HG02870 (cell line): ENCODE measurements around the gene ARVCF.

Source experiments
- ATAC-seq: cut with Tn5 transposase; IDR thresholded peaks from one replicate; pipeline ENCODE4 v1.9.1; 2021; ENCODE audit warnings: mild to moderate bottlenecking, moderate library complexity; ENCODE audit not compliant: unreplicated experiment

Gene ARVCF

DNA sequence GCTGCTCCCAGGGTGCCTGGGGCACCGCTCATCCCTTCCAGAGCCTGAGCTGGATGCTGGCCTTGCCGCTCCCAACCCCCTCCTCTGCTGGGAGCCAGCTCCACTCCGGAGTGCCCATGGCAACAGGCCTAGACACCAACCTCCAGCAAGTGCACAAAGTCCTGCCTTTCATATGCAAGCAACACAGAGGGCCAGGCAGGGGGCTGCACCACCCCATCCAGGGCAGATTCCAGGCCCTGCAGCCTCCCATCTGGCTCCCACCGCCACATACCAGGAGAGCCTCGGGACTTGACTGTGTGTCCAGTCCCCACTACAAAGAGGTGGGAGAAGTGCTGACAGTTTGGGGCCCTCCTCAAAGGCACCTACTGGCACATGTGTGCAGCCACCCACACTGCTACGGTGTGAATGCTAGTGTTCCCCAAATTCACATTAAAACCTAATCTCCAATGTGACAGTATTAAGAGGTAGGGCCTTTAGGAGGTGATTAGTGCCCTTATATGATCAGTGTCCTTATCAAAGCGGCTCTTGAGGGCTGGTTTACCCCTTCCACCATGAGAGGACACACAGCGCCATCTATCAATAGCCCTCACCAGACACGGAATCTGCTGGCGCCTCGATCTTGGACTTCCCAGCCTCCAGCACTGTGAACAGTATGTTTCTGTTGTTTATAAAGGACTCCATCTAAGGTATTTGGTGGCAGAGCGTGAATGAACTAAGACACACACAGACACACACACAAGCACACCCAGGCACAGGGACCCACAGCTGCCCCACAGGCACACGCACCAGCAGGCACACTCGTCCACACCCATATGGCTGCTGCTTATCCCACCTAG lies 16.2 kb downstream of the ARVCF start:
- no peak for ATAC-seq

DNA sequence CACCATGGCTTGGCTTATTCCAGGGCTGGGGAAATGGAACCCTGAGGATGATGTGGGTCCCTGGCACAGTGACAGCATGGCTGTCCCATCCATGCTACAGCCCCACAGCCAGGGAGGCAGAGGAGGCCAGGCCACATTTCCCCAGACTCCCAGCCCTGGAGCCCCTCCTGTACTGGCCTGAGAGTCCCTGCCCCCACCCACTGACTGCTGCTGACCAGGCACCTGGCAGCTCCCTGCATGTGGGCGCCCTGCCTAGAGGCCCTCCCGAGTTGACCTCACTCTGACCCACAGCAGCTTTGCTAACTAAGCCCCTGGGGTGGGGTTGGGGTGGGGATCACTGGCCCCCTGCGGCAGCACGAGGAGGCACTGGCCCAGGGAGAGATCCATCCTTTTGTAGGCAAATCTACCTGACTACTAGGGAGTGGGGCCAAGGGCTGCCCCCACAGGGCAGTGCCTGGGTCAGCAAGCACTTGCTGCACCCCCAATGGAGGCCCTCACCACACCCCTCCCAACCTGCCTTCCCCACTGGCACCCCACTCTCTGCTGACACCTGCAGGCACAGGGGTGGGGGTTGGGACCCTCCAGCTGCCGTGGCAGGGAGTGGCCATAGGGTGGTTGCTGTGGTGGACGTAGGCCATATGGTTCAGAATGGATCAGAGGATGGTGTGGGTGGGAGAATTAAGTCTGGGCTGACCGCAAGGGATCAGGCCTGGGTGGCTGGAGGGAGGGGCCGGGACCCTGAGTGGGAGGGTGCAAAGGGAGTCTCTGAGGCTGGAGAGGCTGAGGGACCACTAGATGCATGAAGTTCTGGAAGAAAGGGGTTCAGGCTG lies 17.4 kb downstream of the ARVCF start:
- no peak for ATAC-seq

DNA sequence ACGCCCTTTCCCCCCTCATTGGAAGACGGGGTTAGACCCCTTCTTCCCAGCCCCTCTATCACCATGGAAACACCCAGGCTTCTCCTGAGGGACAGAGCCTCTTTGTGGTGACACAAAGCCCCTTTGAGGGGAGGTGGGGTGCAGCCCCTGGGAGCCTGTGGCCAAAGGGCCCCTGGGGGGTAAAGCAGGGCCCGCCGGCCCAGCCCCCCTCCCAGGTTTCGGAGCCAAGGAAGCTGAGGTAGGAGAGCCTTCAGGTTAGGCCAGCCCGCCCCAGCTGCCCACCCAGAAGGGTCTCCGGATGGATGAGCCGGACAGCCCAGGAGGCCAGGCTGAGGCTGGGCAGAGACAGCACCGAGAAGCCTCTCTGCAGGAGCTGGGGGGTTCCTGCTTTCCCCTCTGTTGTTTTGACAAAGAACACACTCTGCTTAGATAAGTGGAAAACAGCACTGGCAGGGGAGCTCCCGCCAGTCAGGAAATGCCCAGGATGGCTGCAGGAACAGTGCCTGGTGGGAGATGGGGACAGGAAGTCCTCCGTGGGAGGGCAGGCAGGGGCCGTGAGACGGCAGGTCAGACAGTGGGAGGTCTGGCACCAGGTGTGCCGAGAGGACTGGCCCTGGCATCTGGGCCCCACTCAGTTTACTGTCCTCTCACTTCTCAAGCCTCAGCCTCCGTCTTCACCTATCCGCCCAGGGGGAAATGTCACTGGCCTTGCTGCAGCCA lies 18.2 kb downstream of the ARVCF start:
- no peak for ATAC-seq

DNA sequence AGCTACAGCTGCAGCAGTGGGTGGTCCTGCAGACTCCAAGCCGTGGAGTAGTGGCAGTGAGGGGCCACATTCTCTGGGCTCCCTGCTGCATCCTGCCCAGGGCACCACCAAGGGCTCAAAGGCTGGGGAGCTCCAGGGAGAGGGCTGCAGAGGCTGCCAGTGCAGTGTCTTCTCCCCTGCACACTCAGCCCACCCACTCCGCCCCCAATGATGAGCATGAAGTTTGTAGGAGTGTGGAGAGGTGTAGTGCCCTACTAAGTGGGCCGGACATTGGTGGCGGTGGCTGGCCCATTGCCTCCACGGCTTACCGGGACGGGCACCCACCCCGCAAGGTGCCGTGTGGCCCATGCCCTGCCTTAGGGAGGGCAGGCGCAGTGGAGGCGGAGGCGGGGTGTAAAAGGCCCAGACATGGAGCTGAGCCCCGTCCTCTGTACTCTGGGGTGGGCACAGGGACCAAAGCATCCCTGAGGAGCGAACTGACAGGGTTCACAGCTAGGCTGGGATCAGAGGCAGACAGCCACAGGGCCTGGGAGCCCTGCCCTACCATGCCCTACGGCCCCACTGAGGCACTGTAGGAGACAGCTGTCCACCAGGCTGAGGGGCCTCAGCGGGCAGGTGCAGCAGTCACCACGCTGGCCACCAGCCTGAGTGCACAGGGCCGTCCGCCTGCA lies 18.9 kb downstream of the ARVCF start:
- ATAC-seq = no peak

DNA sequence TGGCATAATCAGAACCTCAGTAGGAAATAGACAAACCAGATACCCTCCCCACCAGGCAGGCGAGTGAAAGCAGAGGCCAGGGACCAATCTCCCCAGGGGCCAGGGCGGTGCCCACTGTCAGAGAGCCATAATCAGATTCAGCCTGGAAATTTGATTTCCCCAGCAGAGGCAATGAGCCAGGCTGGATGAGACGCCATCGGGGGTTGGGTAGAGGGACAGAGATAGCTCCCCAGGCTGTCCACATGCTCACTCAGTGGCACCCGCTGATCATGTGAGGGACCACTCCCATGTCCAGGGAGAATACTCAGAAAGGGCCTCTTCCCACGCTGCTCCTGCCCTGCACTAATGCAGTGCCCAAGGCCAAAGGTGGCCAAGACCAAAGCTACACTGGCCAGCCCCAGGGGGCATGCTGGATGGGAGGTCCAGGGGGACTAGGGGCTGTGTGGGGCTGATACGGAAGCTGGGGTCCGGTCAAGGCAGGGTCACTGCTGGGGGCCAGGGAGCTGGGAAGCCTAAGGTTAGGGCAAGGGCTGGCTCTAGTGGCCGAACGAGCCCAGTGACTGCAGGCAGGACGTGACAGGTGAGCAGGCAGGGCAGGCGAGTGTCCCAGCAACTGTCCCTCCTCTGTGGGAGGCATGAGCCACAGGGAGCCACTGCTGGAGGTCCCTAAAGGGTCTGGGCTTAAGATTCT lies 19.8 kb downstream of the ARVCF start:
- ATAC-seq = no peak

DNA sequence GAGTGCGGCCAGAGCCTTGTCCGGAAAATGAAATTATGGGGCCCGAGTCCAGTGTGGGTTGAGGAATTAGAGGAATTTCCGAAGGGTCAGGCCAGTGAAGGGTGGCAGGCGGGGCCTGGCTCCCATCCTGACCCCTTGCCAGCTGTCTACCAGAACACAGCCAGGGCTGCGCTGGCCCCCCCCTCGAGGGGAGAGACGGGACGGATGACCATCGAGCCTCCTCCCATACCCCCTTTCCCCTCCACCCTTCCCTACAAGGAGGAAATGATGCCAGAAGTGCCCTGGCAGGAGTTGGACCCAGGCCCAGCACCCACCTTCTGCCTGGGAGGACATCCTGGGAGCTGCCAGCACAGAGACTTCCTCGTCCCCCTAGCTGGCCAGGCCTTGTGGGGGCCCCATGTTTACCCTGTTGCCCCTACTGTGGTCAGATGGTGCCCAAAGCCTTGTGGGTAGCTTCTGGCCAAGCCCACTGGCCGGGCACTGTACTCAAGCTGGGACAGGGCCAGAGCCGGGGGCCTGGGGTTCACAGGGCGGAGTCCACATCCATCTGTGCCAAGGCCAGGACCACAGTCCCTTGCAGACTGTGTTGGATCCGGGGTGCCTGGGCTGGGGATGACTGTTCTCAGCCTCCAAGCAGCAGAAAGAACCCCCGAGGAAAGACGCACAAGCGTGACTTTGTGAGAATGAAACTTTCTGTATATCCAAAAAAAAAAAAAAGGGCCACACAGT lies 20.8 kb downstream of the ARVCF start:
- no peak for ATAC-seq

DNA sequence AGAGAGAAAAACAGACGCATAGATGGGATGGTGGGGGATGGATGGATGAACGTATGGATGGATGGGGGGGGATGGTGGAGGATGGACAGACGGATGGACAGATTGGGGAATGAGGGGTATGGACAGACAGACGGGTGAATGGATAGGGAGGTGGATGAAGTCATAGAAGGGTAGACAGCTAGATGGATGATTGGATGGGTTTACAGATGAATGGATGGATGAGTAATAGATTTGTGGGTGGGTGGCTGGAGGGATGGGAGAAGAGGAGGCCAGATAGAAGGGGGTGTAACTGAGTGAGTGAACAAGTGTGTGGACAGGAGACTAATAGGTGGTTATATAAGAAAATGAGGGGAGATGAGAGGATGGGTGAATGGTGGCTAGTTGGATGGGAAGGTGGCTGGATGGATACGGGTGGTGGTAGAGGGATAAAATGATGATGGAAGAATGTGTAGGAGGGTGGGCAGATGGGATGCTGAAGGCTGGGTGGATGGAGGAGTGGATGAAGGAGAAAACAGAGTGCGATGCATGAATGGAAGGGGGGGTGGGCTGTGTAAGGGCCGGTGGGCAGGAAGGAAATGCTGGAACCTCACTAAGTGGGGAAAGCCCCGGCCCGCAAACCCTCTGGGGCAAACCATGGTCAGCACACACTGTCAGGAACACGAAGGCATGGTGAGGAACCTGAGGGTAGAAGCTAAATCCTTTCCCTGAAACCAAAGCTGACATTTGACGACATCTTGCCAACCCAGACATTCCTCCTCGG lies 21.6 kb downstream of the ARVCF start:
- ATAC-seq = no peak

DNA sequence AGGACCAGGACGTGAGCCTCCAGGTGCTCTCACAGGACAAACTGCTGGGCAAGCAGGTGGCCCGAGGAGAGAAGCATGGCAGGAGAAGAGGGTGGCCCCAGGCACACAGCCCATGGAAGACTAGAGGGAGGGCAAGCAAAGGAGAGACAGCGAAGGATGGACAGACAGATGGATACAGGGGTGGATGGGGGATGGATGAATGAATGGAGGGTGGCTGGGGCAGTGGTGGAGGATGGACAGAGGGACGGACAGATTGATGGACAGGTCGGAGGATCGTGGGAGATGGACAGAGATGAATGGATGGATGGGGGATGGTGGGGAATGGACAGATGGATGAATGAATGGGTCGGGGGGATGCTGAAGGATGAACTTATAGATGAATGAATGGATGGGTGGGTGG lies 22.7 kb downstream of the ARVCF start:
- ATAC-seq = no peak

DNA sequence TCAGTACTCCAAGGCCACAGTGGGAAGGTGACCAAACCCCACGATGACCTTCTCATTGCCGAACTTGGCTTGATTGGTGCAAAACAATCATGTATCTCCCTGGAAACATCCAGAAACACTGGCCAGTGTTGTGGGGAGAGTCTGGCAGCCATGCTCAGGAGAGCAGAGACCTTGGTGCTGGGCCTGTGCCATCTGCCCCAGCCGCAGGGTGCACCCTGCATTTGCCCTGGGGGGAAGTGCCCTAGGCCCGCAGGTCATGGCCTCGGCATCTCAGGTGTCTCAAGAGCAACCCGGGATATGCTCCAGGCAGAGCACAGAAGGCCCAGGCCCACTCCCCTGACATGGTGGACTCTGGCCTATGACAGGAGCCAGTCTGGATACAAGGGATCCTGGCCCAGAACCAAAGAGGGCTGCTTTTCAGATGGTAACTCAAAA lies 23.7 kb downstream of the ARVCF start:
- ATAC-seq = no peak

DNA sequence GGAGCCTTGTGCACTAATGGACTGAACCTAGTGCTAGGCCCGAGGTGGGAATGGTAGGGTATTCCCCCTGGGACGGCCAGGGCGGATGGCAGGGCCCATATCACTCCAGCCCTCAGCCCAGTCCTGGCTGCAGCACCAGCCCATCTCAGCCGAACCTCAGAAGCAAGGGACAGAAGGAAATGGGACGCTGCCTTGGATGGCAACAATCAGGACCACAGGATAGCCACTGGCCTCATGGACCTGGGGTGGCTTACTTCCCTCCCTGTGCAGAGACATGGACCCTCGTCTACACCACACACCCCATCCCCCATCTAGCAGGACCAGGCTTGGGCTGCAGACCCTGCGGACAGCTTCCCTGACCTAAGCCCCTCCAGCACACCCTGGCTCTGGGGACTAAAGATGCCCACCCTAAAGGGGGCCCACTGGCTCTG lies 24.1 kb downstream of the ARVCF start:
- ATAC-seq = no peak

DNA sequence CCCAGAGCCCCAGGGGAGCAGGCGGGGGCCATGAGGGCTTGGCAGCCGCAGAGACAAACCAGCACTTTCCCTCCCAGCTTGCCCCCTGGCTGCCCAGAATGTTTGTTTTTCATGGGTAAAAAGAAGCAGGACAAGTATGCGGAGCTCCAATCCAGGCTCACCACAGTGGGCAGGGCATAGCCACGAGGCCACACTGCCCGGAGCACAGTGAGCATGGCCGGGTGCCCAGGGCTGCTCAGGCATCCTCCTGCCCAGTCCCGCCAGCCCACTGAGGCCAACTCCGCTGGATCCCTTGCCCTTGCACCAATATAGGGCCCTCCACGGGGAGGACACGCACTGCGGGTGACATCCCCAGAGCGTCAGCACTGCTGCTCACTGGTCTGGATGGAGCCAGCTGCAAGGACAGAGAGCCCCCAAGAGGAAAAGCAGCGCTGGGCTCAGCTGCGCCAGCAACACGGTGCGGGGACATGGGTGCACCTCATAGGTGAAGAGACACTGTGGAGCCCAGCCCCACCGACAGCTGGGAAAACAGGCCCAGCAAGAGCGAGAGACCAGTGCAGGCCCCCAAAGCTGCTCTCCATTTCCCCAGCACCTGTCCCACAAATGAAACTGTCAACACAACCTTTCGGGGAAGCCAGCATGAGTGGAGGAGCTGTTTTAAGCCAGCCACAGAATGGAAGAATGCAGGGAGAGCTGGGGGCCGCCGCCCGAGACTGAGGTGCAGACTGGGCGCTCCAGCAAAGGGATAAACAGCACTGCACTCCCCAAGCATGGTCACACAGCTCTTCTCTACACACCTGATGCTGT lies 24.8 kb downstream of the ARVCF start:
- no peak for ATAC-seq

DNA sequence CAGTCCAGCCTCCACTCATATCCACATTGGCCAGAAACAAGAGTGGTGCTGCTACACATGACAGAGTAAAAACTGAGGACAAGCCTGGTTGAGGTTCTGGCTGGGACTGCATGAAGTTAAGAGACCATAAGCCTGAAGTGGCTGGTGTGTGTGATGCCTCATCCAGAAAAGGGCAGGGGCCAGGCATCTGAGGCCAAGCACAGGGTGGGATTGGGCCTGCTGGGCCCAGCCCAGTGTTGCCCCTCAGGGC lies 25.3 kb downstream of the ARVCF start:
- ATAC-seq = no peak

DNA sequence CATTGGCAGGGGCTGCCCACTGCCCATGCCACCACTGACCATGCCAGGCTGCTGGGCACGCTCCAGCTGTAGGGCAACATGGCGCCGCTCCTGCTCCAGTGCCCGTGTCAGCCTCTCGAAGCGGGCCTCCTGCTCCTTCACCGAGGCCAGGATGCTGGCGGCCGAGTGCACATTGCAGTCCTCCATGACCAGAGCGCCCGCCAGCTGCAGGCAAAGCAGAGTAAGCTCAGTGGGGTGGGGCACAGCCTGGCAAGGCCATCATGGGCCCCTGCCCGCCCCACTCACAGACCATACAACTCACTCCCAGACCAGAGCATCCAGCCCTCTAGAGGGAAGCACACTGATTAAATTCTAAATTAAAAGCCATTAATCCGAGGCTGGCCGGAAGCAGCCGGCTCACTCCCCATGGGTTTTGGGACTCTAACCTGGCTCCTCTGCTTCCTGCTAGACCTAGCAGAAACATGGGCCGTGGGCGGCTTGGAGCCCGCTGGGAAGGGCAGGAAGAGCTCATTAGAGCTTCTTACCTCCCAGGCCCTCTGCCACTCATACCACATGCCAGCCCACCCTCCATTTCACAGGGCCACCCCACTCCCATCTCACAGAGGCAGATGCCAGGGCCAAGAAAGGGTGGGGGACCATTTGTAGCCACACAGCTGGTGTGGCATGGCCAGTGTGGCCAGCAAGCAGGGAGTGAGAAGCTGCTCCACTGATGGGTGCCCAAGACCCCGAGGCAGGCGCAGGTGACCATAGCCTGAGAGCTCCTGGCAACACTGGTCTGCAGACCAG lies 25.8 kb downstream of the ARVCF start:
- ATAC-seq = no peak

DNA sequence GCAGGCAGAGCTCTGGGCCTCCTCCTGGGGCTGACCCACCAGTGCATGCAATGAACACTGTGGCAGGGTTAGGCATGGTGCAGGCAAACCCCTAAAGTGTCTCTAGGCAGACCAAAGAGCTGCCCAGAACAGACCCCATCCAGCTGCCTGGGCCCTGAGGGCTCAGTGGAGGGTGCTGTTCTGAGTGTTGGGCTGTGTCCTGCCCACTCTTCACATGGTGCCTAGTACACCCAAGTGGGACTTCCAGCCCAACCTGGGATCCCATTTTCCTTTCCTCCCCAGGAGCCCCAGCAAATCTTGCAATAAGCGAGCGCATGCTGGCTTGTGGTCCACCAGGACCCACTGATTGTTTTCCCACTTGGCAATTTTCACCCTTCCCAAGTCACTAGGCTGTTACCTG lies 26.4 kb downstream of the ARVCF start:
- no peak for ATAC-seq

DNA sequence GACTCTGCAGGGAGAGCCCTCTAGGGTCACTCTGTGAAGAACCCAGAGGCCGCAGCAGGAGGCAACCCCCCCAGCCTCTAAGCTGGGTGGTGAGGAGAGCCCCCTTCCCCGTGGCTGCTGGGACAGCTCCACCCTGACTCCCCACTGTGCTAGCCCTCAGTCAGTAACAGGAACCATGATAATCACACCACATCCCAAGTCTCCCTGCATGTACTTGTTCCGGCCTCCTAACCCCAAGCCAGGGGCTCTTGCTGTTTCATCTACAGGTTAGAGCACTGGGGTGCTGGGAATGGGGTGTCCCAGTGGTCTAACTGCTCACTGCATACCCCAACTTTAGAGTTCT lies 26.9 kb downstream of the ARVCF start:
- ATAC-seq = no peak

DNA sequence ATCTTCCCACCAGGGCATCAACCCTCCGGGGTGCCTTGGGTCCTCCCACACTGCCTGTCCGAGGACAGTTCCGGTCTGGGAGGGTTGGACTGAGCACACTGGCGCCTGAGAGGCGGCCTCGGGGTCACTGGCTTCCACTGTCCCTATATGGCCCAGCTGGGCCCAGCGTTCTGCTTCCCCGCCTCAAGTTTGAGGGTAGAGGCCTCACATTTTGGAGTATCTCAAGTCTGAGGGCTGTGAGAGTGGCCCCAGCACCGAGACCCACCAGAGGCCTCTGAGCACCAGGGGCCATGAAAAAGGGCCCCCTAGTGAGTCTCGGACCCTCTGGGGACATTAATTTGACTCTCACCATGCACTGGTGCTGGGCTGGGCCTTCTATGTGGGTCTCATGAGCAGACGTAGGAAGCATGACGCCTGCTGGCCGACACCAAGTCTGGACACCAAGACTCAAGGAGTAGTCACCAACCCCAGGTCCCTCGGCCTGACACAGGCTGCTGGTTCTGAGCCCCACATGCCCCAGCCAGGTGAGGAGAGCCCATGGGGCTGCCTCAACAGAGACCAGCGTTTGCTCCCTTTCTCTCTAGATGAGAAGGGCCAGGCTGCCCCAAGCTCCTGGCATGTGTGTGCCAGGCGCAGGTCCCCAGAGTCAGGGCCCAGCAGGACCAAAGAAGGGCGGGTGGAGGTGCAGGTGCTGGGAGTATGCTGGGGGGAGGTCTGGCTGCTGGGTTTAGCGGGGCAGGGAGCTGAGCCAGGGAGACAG lies 27.5 kb downstream of the ARVCF start:
- ATAC-seq = no peak

DNA sequence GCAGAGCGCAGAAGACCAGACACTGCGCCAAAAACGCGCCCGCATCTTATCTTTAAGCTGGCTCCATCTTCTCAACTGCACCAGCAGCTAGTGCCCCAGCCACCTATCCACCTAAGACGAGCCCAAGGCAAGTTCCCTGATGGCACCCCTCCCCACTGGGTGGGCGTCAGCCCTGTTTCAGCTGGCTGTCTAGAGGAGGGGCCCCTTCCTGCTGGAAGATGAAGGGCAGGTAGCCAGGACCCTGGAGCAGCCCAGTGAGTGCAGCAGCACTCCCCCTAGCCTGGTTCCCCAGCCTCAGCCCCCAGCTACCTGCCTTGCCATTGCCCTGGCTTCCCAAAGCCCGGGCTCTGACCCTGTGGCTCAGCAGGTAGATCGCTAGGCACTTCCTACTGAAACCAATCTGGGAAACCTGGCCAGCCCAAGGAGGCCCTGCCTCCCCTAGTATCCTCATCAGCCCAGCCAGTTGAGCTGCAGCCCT lies 28.3 kb downstream of the ARVCF start:
- no peak for ATAC-seq
